Prostate gland (tissue), 2 donors: ENCODE measurements around the gene SET.

ENCODE experiments used
- POLR2A ChIP-seq: fragments of 450-650 bp; IDR thresholded peaks from one replicate; pipeline ENCODE4 v1.6.1; 2016; ENCODE audit warnings: antibody characterized with exemption, mild to moderate bottlenecking
- POLR2AphosphoS5 ChIP-seq: sonication (generic); formaldehyde crosslinking; IDR thresholded peaks from one replicate; pipeline ENCODE4 v1.6.1; 2017; ENCODE audit warnings: antibody characterized with exemption
- TF ChIP-seq, protein P1 (sequence below), 4 experiments: fragments of 200-600 bp in 2 of 4; fragments of 450-650 bp in 2 of 4; sonication (generic) in 2 of 4; IDR thresholded peaks; 1 replicate in 3 of 4; 2 replicates in 1 of 4; pipeline ENCODE4 v1.5.1; 2016 to 2019; ENCODE audit warnings: antibody characterized with exemption in 4 of 4, mild to moderate bottlenecking in 2 of 4, moderate library complexity in 2 of 4

DNA sequence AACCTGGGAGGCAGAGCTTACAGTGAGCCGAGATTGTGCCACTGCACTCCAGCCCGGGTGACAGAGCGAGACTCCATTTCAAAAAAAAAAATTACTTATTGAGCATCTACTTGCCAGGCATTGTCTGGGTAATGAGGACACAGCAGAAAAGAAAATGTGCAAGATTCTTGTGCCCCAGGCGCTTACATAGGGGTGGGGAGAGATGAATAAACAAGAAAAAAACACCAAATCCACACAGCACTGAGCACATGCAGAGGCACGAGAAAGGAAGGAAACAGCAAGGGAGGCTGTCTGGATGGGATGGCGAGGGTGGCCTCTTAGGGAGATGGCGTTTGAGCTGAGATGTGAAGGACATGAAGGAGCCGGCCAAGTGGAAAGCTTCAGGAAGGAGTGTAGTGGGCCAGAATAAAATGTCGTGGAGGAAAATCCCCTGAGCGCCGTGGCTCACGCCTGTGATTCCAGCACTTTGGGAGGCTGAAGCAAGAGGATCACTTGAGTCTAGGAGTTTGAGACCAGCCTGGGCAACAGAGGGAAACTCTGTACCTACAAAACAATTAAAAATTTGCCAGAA is 46.3 kb upstream of the SET start:
- TF ChIP-seq, protein P1, sequence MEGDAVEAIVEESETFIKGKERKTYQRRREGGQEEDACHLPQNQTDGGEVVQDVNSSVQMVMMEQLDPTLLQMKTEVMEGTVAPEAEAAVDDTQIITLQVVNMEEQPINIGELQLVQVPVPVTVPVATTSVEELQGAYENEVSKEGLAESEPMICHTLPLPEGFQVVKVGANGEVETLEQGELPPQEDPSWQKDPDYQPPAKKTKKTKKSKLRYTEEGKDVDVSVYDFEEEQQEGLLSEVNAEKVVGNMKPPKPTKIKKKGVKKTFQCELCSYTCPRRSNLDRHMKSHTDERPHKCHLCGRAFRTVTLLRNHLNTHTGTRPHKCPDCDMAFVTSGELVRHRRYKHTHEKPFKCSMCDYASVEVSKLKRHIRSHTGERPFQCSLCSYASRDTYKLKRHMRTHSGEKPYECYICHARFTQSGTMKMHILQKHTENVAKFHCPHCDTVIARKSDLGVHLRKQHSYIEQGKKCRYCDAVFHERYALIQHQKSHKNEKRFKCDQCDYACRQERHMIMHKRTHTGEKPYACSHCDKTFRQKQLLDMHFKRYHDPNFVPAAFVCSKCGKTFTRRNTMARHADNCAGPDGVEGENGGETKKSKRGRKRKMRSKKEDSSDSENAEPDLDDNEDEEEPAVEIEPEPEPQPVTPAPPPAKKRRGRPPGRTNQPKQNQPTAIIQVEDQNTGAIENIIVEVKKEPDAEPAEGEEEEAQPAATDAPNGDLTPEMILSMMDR (IDR thresholded peaks at IDR 0.05): no peak
- TF ChIP-seq POLR2AphosphoS5: no peak
- no peak for TF ChIP-seq POLR2A
